K562 (cell line): ENCODE data around the gene PYGO2. TPM values are rescaled to one million over a fixed set of nuclear protein-coding genes. Genes with fewer than 3 reads are reported as not detected.

Experiments
- BHLHE40 ChIP-seq: IDR thresholded peaks from 2 replicates; pipeline ENCODE4 v1.6.1; 2011; ENCODE audit warnings: low read length, improper control_type of control experiment
- CEBPG ChIP-seq, 3 experiments: fragments of 200-800 bp in 1 of 3; sonication (Bioruptor generic) in 1 of 3; sonication (generic) in 1 of 3; formaldehyde crosslinking in 1 of 3; IDR thresholded peaks in 2 of 3; conservative IDR thresholded peaks in 1 of 3; 2 replicates each; pipeline versions ENCODE4 v1.6.1 to v1.8.0; 2016 to 2022; ENCODE audit warnings: missing compliant biosample characterization in 2 of 3, missing genetic modification characterization in 2 of 3, mild to moderate bottlenecking in 1 of 3, missing genetic modification reagents in 1 of 3
- CREB5 ChIP-seq: fragments of 250-450 bp; sonication (Bioruptor Pico); IDR thresholded peaks from 2 replicates; pipeline ENCODE4 v1.5.0; 2020; ENCODE audit warnings: mild to moderate bottlenecking
- E2F6 ChIP-seq, 2 experiments: IDR thresholded peaks; 2 replicates each; pipeline ENCODE4 v1.6.1; 2011; ENCODE audit warnings: borderline replicate concordance in 1 of 2, control low read depth in 1 of 2, low read depth in 1 of 2, low read length in 1 of 2, mild to moderate bottlenecking in 1 of 2, mixed read lengths in 1 of 2, moderate library complexity in 1 of 2; ENCODE audit not compliant: insufficient read depth in 1 of 2, insufficient read length in 1 of 2, poor library complexity in 1 of 2, severe bottlenecking in 1 of 2; ENCODE audit errors: extremely low read depth in 1 of 2
- ETV1 ChIP-seq: fragments of 450-650 bp; conservative IDR thresholded peaks from 2 replicates; pipeline ENCODE4 v1.6.1; 2016; ENCODE audit warnings: missing genetic modification characterization, control low read depth, low read depth, missing compliant biosample characterization
- GATAD2B ChIP-seq: fragments of 450-650 bp; IDR thresholded peaks from 2 replicates; pipeline ENCODE4 v1.6.1; 2017; ENCODE audit warnings: mild to moderate bottlenecking, borderline replicate concordance
- HMG20A ChIP-seq: fragments of 450-650 bp; formaldehyde crosslinking; conservative IDR thresholded peaks from 2 replicates; pipeline ENCODE4 v1.4.0; 2020; ENCODE audit warnings: mild to moderate bottlenecking, mixed read lengths
- HMGN3 ChIP-seq: IDR thresholded peaks from 2 replicates; pipeline ENCODE4 v1.6.1; 2011; ENCODE audit warnings: borderline replicate concordance, low read depth, mild to moderate bottlenecking, mixed read lengths, low read length; ENCODE audit not compliant: insufficient read length; ENCODE audit errors: extremely low read depth
- ILF3 ChIP-seq: fragments of 450-650 bp; IDR thresholded peaks from 2 replicates; pipeline ENCODE4 v1.6.1; 2018; ENCODE audit warnings: antibody characterized with exemption, mild to moderate bottlenecking, moderate library complexity, borderline replicate concordance
- KLF6 ChIP-seq: fragments of 250-450 bp; sonication (Bioruptor Pico); IDR thresholded peaks from 2 replicates; pipeline ENCODE4 v1.4.0; 2020; ENCODE audit warnings: mild to moderate bottlenecking, moderate library complexity, borderline replicate concordance
- MXD1 ChIP-seq: fragments of 250-450 bp; sonication (Bioruptor Pico); IDR thresholded peaks from 2 replicates; pipeline ENCODE4 v1.8.0; 2021; ENCODE audit warnings: borderline replicate concordance, mild to moderate bottlenecking, moderate library complexity; ENCODE audit not compliant: poor library complexity, severe bottlenecking
- NBN ChIP-seq: fragments of 450-650 bp; IDR thresholded peaks from 2 replicates; pipeline ENCODE4 v1.6.1; 2016; ENCODE audit warnings: low read depth, mild to moderate bottlenecking
- NEUROD1 ChIP-seq: fragments of 150-350 bp; IDR thresholded peaks from 2 replicates; pipeline ENCODE4 v1.6.1; 2014; ENCODE audit warnings: borderline replicate concordance, low read length, low read depth; ENCODE audit not compliant: partially characterized antibody
- RBM25 ChIP-seq: fragments of 200-400 bp; formaldehyde crosslinking; IDR thresholded peaks from 2 replicates; pipeline ENCODE4 v1.6.1; 2018; ENCODE audit warnings: low read length, low read depth, moderate library complexity; ENCODE audit not compliant: severe bottlenecking
- SRF ChIP-seq, 2 experiments: fragments of 250-450, 450-650 bp in 1 of 2; sonication (Bioruptor Pico) in 1 of 2; sonication (generic) in 1 of 2; formaldehyde crosslinking; IDR thresholded peaks; 2 replicates each; pipeline versions ENCODE4 v1.5.0 to v1.5.1; 2020 to 2022; ENCODE audit warnings: mild to moderate bottlenecking in 1 of 2, missing genetic modification reagents in 1 of 2
- SRSF9 ChIP-seq: fragments of 200-400 bp; formaldehyde crosslinking; IDR thresholded peaks from 2 replicates; pipeline ENCODE4 v1.6.1; 2017; ENCODE audit warnings: low read depth, low read length, borderline replicate concordance
- TCF7 ChIP-seq: sonication (generic); IDR thresholded peaks from 2 replicates; pipeline ENCODE4 v1.6.1; 2016; ENCODE audit warnings: antibody characterized with exemption, borderline replicate concordance
- THRA ChIP-seq: fragments of 450-650 bp; IDR thresholded peaks from 2 replicates; pipeline ENCODE4 v1.6.1; 2017; ENCODE audit warnings: mild to moderate bottlenecking, moderate library complexity
- TSC22D4 ChIP-seq: fragments of 450-650 bp; IDR thresholded peaks from 2 replicates; pipeline ENCODE4 v1.6.1; 2016; ENCODE audit warnings: missing genetic modification characterization, missing biosample characterization, control low read depth
- ZNF3 ChIP-seq: fragments of 250-450 bp; sonication (Bioruptor Pico); IDR thresholded peaks from 2 replicates; pipeline ENCODE4 v1.5.0; 2021; ENCODE audit warnings: mild to moderate bottlenecking, moderate library complexity
- ZNF507 ChIP-seq: conservative IDR thresholded peaks from 2 replicates; pipeline ENCODE4 v1.6.1; 2017; ENCODE audit warnings: missing genetic modification characterization, missing compliant biosample characterization
- ZNF717 ChIP-seq: fragments of 250-450 bp; sonication (Bioruptor Pico); IDR thresholded peaks from 2 replicates; pipeline ENCODE4 v1.5.0; 2021
- ZNF79 ChIP-seq: fragments of 250-450 bp; sonication (Bioruptor Pico); IDR thresholded peaks from 2 replicates; pipeline ENCODE4 v1.4.0; 2020; ENCODE audit warnings: low read depth, mild to moderate bottlenecking, moderate library complexity
- polyA plus RNA-seq, 8 experiments: library from polyadenylated mRNA; depleted of rRNA in 4 of 8; stranded (reverse) in 5 of 8; unstranded in 3 of 8; fragments of >200 nt; fragmentation: Nextera tagmentation in 2 of 8; fragmentation: Illumina TruSeq in 1 of 8; extraction: Ambion mirVana in 2 of 8; extraction: Trizol in 1 of 8; gene quantifications; 2 replicates each; pipeline versions ENCODE4 v1.2.1 to v1.2.3, GENCODE V29; 2011 to 2014; ENCODE audit warnings: inconsistent platforms in 1 of 8, missing spikeins in 1 of 8
- total RNA-seq, 7 experiments: library from RNA; depleted of rRNA in 6 of 7; stranded (reverse); fragments of >200 nt in 6 of 7; fragmentation: Illumina TruSeq in 2 of 7; extraction: Trizol in 2 of 7; gene quantifications; 2 replicates each; pipeline versions ENCODE4 v1.2.1 to v1.2.3, GENCODE V29; 2011 to 2021; ENCODE audit warnings: low replicate concordance in 1 of 7

Gene PYGO2
- total and polyA plus RNA-seq, 9 of the 15 experiments (the other 6 are each of a cell fraction or from before 2014, with no cell fraction given): 8.3 to 36.2 (median 18.2) TPM

- TF ChIP-seq SRF (CRISPR knock-in tag; IDR thresholded peaks at IDR 0.05) (peak; percentile 15 to 78; a peak in 3 of 4 replicates), RBM25 (no peak), HMGN3 (no peak), THRA (no peak), ZNF79 (no peak), ZNF3 (CRISPR knock-in tag) (no peak), ZNF717 (CRISPR knock-in tag) (no peak), KLF6 (CRISPR knock-in tag) (no peak), NEUROD1 (peak; percentile 39), CEBPG (CRISPR knock-in tag; IDR thresholded peaks at IDR 0.05) (no peak), CEBPG (tag; conservative IDR thresholded peaks at IDR 0.05 in 1 of 2, IDR thresholded peaks at IDR 0.05 in 1 of 2) (no peak), SRSF9 (no peak), NBN (no peak), TSC22D4 (tag) (no peak), TCF7 (no peak), CREB5 (no peak), ZNF507 (tag) (no peak), BHLHE40 (peak; percentile 51), GATAD2B (0 out of 2 replicates have a peak, but pooled peaks have one; percentile 50), ETV1 (tag) (peak; percentile 84), E2F6 (IDR thresholded peaks at IDR 0.05; ENCODE audit: borderline replicate concordance in 1 of 2, extremely low read depth in 1 of 2, insufficient read depth in 1 of 2, insufficient read length in 1 of 2, low read depth in 1 of 2, low read length in 1 of 2, poor library complexity in 1 of 2, severe bottlenecking in 1 of 2) (no peak), HMG20A (CRISPR knock-in tag) (no peak), MXD1 (CRISPR knock-in tag) (no peak), ILF3 (no peak)
Observed at GRCh38 chr1:155003766-155004351, 42.3 kb upstream of the PYGO2 start (continued).
